ENCODE data around the gene TMEM255B.

Gene TMEM255B

DNA sequence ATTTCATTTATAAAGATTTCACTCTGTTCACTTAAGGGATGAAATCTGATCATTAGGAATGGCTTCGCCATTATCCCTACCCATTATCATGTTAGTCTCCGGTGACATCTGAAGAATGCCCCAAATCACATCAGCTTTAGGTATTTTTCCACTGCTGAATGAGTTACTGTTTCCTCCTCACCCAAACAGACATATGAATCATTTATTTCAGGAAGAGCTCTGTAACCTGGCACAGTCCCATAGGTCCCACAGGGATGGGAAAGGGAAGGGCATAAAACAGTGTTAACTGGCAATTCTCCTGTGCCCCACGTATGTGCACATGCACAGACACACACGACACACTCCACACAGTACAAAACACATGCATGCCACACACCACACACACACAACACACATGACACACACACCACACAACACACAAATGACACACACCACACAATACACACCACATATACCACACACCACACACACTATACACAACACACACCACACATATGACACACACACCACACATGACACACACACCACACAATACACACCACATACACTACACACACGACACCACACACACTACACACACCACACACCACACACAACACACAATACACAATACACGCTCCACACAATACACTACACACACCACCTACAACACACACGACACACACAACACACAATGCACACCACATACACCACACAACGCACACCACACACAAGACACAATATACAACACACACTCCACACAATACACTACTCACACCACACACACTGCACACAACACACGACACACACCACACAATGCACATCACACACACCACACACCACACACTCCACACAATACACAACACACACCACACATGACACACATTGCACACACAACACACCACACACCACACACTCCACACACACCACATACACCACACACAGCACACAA lies 15.4 kb downstream of the TMEM255B start:
- DNase-seq (ENCODE audit: low read depth): no peak
- no peak overlapping the region for H3K4me3 ChIP-seq (ENCODE audit: control insufficient read depth, low read depth, low read length)
- TF ChIP-seq, protein P1, sequence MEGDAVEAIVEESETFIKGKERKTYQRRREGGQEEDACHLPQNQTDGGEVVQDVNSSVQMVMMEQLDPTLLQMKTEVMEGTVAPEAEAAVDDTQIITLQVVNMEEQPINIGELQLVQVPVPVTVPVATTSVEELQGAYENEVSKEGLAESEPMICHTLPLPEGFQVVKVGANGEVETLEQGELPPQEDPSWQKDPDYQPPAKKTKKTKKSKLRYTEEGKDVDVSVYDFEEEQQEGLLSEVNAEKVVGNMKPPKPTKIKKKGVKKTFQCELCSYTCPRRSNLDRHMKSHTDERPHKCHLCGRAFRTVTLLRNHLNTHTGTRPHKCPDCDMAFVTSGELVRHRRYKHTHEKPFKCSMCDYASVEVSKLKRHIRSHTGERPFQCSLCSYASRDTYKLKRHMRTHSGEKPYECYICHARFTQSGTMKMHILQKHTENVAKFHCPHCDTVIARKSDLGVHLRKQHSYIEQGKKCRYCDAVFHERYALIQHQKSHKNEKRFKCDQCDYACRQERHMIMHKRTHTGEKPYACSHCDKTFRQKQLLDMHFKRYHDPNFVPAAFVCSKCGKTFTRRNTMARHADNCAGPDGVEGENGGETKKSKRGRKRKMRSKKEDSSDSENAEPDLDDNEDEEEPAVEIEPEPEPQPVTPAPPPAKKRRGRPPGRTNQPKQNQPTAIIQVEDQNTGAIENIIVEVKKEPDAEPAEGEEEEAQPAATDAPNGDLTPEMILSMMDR (IDR thresholded peaks at IDR 0.05; ENCODE audit: control insufficient read depth, insufficient read depth, low read depth, low read length, missing control alignments): no peak

DNA sequence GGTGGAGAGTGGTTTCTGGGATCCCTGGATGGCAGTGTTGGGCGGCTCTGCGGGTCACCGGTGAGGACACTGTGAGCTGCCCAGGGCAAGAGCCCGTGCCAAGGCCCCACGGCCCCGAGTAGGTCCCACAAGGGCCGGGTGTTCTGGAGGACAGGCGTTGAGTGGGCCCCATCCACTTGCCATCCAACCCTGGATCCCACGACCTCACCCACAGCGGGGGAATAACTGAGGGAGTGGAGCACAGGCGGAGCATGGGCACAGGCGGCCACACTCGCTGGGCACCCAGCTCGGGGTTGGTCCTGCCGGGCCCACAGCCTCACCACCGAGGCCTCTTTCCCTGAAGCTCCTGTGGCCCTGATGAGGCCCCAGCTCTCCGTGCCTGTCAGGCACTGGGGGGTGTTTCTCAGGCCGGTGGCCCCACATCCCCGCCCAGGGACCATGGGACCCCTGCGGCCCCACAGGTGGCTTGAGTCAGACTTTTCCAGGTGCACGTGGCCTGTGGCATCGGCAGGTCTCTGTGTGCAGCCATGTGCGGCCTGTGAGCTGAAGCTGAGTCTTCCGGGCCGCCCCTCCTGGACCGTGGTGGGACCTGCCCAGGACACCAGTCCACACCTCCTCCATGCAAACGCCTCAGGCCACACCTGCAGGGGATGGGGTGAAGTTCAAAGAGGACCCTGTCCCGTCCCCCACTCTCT lies 16.6 kb downstream of the TMEM255B start:
- no peak overlapping the region for H3K4me3 ChIP-seq (ENCODE audit: control insufficient read depth, low read depth, low read length)
- TF ChIP-seq, protein P1 (IDR thresholded peaks at IDR 0.05; ENCODE audit: control insufficient read depth, insufficient read depth, low read depth, low read length, missing control alignments): no peak
- no peak for DNase-seq (ENCODE audit: low read depth)

DNA sequence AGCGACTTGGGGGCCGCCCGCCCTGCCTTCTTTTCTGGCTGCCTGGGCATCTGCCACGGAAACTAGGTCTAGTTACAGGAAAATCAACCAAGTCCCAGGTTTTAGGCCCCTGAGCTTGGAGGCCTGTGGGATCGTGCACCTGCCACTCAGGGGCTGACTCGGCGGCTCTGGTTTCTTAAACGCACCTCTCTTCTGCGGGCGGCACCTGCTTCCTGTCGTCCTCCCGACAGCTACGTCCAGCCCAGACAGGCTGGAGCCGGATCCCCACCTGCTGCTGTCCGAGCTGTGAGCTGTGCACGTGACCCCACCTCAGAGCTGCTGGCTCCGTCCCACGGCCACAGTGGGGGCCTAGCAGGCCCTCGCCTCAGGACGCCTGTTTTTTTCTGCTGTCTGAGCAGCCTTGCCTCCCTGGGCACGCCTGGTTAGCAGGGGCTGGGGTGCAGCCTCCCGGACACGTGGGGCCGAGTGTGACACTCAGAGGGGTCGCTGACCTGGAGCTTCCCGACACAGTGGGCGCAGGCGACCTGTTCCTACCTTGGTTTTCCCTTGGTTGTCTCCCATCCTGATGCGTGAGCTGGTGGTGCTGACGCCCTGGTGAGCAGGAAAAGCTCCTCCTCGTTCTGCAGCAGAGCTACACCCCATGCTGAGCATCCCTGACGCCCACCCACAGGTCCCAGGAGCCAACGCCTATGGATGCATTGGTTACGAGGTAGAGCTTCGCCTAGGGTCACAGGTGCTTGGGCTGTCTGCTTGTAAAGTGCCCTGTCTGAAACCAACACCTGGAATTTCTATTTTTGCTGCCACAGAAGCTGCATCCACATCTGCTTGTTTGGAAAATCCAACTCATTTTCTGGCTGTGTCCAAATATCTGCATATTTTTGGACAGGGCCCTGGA lies 17.5 kb downstream of the TMEM255B start:
- H3K4me3 ChIP-seq (ENCODE audit: control insufficient read depth, low read depth, low read length): no peak overlapping the region
- no peak for DNase-seq (ENCODE audit: low read depth)
- TF ChIP-seq, protein P1 (IDR thresholded peaks at IDR 0.05; ENCODE audit: control insufficient read depth, insufficient read depth, low read depth, low read length, missing control alignments): no peak

DNA sequence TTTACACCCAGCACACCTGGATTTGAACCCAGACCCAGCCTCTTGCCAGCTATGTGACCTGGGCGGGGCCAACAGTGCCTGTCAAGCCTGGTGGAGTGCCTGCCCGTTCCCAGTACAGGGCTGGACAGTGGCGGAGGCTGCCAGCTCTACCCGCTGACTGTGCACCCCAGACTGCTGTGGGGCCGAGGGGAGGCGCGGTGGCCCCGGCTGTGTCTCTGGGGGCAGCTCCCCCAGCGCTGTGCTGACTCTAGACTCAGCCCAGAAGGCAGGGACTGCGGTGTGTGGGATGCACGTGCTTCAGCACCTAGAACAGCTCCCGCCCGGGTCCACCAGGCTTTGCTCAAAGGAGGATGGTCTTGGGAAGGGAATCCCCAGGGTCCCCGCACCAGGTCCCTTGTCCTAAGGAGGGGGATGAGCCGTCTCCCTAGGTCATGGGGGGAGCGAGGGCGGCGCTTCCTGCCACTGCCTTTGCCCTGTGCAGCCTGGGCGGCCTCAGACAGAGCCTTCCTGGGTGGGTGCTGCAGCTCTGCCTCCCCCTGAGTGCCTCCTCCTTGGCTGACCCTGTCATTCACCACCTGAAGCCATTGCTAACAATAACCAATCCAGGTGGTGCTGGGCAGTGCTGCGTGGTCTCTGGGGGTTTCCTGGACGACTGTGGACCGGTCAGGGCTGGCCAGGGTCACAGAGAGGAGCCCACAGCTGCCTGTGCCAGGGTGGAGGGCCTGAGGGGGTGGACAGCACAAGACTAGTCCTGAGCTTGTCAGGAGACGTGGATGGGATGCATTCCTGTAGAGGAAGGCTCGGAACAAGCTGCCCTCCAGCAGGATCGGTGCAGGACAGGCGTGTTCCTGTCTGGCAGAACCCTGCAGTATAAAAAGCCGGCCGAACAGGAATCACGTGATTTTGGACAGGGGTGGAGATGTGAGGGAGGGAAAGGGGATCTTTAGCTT lies 18.6 kb downstream of the TMEM255B start:
- TF ChIP-seq, protein P1 (IDR thresholded peaks at IDR 0.05; ENCODE audit: control insufficient read depth, insufficient read depth, low read depth, low read length, missing control alignments): no peak
- no peak overlapping the region for H3K4me3 ChIP-seq (ENCODE audit: control insufficient read depth, low read depth, low read length)
- no peak for DNase-seq (ENCODE audit: low read depth)

DNA sequence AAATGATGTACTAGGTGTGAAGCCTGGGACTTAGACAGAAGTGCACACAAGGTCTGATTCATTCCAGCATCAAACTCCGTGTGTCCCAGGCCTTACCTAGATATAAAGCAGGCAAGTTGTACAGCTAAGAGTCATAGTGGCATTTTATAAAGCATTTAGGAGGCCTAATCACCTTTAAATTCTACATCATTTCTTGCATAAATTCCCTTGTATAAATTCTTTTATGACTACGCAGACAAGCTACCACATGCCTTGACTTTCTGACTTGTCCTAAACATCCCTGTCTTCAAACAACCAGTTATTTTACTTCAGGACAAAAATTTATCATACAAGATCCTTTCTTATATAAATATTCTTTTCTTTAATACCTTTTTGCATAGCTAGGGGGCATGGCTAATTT lies 22.5 kb downstream of the TMEM255B start:
- no peak overlapping the region for H3K4me3 ChIP-seq (ENCODE audit: control insufficient read depth, low read depth, low read length)
- DNase-seq (ENCODE audit: low read depth): no peak
- TF ChIP-seq, protein P1 (IDR thresholded peaks at IDR 0.05; ENCODE audit: control insufficient read depth, insufficient read depth, low read depth, low read length, missing control alignments): no peak

Data from AG09309 (cell line).